ENCODE data around the gene MED16.

MED16 gene

DNA sequence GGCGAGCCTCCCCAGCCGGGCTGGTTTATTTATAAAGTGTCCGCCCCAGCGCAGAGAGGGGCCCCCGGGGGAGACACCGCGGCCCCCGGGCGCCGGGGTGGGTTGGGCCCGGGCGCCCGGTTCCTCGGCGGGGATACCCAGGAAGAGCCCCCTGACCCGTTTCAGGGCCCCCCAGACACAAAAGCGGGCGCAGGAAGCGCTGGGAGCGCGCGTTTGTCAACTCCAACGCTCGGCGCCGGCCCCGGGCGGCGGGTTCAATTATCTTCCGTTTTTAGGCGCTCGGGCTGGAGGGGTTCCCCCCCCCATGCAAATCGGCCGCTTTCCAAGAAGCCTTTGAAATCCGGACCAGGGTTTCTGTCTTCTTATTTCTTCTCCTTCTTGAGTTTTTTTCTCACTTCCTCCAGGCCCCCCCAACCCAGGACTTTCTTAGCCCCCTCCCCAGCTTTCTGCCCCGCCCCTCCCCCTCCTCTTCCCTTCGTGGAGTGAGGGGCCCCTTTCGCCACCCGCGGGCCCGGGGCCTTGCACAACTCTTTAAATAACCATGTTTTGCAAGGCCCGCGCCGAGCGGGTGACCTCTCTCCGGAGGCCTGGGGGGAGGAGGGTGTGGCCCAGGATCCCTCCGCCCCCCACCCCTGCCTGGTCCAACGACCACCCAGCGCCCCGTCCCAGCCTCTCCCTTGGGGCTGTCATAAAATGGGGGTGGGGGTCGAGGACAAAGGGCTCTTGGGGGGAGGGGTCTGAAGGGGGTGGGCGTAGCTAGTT, 33.8 kb upstream of the MED16 start:
- H3K4me1 ChIP-seq (ENCODE audit: control insufficient read depth in 1 of 2, insufficient read depth in 2 of 2, low read length in 2 of 2), result peaks cover 0 to 20% of the 10 kb centered on the region in 2 donors
- H3K9me3 ChIP-seq (ENCODE audit: control insufficient read depth in 1 of 2, low read length in 2 of 2), result no peaks in the 10 kb centered on the region
- H3K4me3 ChIP-seq (ENCODE audit: low read depth in 1 of 2, low read length in 2 of 2), result peak overlapping the region; percentile 56 to 92
- H3K27ac ChIP-seq (ENCODE audit: low read length), result no peak overlapping the region
- H3K36me3 ChIP-seq (ENCODE audit: control insufficient read depth in 1 of 2, insufficient read depth in 2 of 2, low read length in 2 of 2), result peaks cover 0 to 7% of the 10 kb centered on the region in 2 donors
- no peaks in the 10 kb centered on the region for H3K27me3 ChIP-seq (ENCODE audit: low read depth, low read length)

DNA sequence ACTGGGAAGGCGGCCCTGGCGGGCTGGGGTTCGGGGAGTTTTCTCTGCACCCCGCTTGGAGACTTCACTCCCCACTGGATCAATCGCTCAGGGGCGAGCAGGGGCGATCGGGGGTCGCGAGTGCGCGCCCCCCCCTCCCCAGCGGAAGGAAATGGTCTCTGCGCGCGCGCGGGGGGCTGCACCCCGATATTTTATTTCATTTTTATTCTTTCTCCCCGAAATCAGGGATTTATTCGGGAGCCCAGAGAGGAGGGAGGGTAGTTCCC, 33.3 kb upstream of the MED16 start:
- Histone ChIP-seq H3K27ac (ENCODE audit: low read length) (no peak overlapping the region), H3K36me3 (ENCODE audit: control insufficient read depth in 1 of 2, insufficient read depth in 2 of 2, low read length in 2 of 2) (peaks cover 0 to 7% of the 10 kb centered on the region in 2 donors), H3K4me1 (ENCODE audit: control insufficient read depth in 1 of 2, insufficient read depth in 2 of 2, low read length in 2 of 2) (peaks cover 0 to 21% of the 10 kb centered on the region in 2 donors), H3K27me3 (ENCODE audit: low read depth, low read length) (peaks cover 2% of the 10 kb centered on the region), H3K9me3 (ENCODE audit: control insufficient read depth in 1 of 2, low read length in 2 of 2) (no peaks in the 10 kb centered on the region), H3K4me3 (ENCODE audit: low read depth in 1 of 2, low read length in 2 of 2) (peak overlapping the region; percentile 56 to 92)

DNA sequence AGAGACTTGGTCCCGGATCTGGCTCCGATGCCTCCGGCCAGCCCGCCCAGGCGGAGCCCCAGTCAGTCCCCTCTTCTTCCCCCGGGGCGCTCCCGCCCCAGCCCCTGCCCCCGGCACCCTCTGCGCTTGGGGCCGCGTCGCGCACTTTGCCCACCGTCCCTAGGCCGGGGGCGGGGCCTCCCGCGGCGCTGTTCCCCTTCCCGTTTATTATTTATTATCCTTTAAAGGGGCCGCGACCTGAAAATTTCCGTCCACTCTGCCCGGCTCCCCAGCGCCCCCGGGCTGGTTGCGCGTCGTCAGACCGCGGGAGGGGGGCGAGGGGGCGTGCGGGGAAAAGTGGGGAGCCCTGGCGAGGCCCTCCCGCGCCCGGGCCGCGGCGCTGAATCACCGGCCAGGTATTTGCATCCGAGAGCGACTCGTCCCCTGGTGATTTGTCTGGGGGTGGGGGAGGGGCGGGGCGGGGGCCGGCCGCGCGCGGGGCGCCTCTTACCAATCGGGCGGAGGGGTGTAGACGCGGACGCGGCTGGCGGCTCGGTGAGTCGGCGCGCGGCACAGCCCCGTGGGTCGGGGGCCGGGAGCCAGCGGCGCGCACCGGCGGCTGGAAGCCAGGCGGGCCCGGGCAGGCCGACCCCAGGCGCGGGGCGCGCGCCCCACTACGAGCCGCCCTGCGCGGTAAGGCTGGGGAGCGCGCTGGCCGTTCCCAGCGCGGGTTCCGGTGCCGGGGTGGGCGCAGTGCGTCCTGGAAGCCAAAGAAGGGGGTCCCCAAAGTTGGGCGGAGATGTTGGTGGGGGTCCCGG, 32.7 kb upstream of the MED16 start, which contains the start of gene ARID3A:
TSS of gene ARID3A (plus strand) at position 510 of the 797 bp plus-strand sequence. CDS start 3,494 bp downstream, outside the sequence.
- Histone ChIP-seq H3K4me3 (ENCODE audit: low read depth in 1 of 2, low read length in 2 of 2) (peak within 1 kb of the TSS; percentile 68 to 92), H3K4me1 (ENCODE audit: control insufficient read depth in 1 of 2, insufficient read depth in 2 of 2, low read length in 2 of 2) (peaks cover 0 to 21% of the 10 kb centered on the region in 2 donors), H3K9me3 (ENCODE audit: control insufficient read depth in 1 of 2, low read length in 2 of 2) (no peaks in the 10 kb centered on the region), H3K27me3 (ENCODE audit: low read depth, low read length) (peaks cover 7% of the 10 kb centered on the region), H3K27ac (ENCODE audit: low read length) (peak within 1 kb of the TSS; percentile 56), H3K36me3 (ENCODE audit: control insufficient read depth in 1 of 2, insufficient read depth in 2 of 2, low read length in 2 of 2) (peaks cover 0 to 7% of the 10 kb centered on the region in 2 donors)

DNA sequence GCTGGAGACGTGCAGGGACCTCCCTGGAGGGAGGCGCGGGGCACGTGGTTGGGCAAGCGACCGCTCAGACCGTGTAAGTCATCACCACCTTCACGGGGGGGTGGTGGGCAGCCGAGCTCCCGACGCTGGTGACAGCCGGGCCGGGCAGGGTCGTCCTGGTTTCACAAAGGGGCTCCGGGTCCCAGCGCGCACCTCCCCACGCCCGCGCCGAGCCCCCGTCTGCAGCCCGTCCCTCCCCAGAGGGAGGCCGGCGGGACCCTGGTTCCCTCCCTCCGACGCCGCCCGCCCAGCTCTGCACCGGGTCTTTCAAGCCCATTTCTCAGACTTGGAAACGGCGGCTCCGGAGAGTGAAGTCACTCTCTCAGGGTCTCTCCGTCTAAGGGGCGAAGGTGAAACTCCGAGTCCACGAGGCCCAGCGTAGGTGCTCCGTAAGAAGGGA, 32.1 kb upstream of the MED16 start:
- Histone ChIP-seq H3K27ac (ENCODE audit: low read length) (peak overlapping the region; percentile 56), H3K4me1 (ENCODE audit: control insufficient read depth in 1 of 2, insufficient read depth in 2 of 2, low read length in 2 of 2) (peaks cover 0 to 26% of the 10 kb centered on the region in 2 donors), H3K36me3 (ENCODE audit: control insufficient read depth in 1 of 2, insufficient read depth in 2 of 2, low read length in 2 of 2) (peaks cover 0 to 7% of the 10 kb centered on the region in 2 donors), H3K27me3 (ENCODE audit: low read depth, low read length) (peaks cover 9% of the 10 kb centered on the region), H3K4me3 (ENCODE audit: low read depth in 1 of 2, low read length in 2 of 2) (peak overlapping the region; percentile 68 to 92), H3K9me3 (ENCODE audit: control insufficient read depth in 1 of 2, low read length in 2 of 2) (no peaks in the 10 kb centered on the region)

DNA sequence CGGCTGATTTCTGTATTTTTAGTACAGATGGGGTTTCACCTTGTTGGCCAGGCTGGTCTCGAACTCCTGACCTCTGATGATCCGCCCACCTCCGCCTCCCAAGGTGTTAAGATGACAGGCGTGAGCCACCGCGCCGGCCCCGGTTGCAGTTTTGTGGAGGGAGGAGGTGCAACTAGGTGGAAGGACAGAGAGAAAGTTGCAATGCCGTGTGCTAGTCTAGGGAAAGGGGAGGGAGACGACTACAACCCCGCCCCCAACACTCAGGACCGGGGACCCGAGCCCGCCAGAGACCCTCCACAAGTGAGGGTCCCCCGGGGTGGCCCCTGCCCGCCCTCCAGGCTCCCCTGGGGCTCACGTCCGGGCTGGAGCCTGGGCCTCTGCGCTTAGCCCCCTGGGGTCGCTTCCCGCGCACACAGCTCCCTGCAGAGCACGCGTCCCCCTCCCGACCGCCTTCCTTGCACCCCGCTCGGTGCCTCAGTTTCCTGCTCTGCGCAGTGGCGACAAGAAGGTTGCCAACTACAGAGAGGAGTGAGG, 31.6 kb upstream of the MED16 start:
- Histone ChIP-seq H3K4me3 (ENCODE audit: low read depth in 1 of 2, low read length in 2 of 2) (peak overlapping the region; percentile 68 to 92), H3K36me3 (ENCODE audit: control insufficient read depth in 1 of 2, insufficient read depth in 2 of 2, low read length in 2 of 2) (peaks cover 0 to 3% of the 10 kb centered on the region in 2 donors), H3K4me1 (ENCODE audit: control insufficient read depth in 1 of 2, insufficient read depth in 2 of 2, low read length in 2 of 2) (peaks cover 0 to 31% of the 10 kb centered on the region in 2 donors), H3K27ac (ENCODE audit: low read length) (no peak overlapping the region), H3K27me3 (ENCODE audit: low read depth, low read length) (peaks cover 12% of the 10 kb centered on the region), H3K9me3 (ENCODE audit: control insufficient read depth in 1 of 2, low read length in 2 of 2) (no peaks in the 10 kb centered on the region)

DNA sequence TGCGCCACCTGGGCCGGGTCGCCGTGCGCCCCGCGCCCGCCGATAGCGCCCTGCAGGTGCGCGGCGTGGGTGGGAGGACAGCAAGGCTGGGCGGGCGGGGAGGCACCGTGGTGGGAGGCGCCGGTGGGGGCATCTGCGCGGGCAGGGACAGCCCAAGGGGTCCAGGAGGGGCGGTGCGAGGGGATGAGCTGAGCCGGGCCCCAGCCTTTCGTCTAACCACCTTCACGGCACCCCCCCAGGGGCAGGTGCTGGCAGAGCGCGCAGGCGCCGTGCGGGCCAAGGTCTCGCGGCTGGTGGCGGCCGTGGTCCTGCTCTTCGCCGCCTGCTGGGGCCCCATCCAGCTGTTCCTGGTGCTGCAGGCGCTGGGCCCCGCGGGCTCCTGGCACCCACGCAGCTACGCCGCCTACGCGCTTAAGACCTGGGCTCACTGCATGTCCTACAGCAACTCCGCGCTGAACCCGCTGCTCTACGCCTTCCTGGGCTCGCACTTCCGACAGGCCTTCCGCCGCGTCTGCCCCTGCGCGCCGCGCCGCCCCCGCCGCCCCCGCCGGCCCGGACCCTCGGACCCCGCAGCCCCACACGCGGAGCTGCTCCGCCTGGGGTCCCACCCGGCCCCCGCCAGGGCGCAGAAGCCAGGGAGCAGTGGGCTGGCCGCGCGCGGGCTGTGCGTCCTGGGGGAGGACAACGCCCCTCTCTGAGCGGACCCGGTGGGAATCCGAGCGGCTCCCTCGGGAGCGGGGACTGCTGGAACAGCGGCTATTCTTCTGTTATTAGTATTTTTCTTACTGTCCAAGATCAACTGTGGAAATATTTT, 27.3 kb upstream of the MED16 start:
- Histone ChIP-seq H3K27me3 (ENCODE audit: low read depth, low read length) (peaks cover 27% of the 10 kb centered on the region), H3K4me1 (ENCODE audit: control insufficient read depth in 1 of 2, insufficient read depth in 2 of 2, low read length in 2 of 2) (peaks cover 0 to 45% of the 10 kb centered on the region in 2 donors), H3K36me3 (ENCODE audit: control insufficient read depth in 1 of 2, insufficient read depth in 2 of 2, low read length in 2 of 2) (no peaks in the 10 kb centered on the region), H3K27ac (ENCODE audit: low read length) (no peak overlapping the region), H3K9me3 (ENCODE audit: control insufficient read depth in 1 of 2, low read length in 2 of 2) (no peaks in the 10 kb centered on the region), H3K4me3 (ENCODE audit: low read depth in 1 of 2, low read length in 2 of 2) (peak overlapping the region in 1 of 2 donors; percentile 35)

DNA sequence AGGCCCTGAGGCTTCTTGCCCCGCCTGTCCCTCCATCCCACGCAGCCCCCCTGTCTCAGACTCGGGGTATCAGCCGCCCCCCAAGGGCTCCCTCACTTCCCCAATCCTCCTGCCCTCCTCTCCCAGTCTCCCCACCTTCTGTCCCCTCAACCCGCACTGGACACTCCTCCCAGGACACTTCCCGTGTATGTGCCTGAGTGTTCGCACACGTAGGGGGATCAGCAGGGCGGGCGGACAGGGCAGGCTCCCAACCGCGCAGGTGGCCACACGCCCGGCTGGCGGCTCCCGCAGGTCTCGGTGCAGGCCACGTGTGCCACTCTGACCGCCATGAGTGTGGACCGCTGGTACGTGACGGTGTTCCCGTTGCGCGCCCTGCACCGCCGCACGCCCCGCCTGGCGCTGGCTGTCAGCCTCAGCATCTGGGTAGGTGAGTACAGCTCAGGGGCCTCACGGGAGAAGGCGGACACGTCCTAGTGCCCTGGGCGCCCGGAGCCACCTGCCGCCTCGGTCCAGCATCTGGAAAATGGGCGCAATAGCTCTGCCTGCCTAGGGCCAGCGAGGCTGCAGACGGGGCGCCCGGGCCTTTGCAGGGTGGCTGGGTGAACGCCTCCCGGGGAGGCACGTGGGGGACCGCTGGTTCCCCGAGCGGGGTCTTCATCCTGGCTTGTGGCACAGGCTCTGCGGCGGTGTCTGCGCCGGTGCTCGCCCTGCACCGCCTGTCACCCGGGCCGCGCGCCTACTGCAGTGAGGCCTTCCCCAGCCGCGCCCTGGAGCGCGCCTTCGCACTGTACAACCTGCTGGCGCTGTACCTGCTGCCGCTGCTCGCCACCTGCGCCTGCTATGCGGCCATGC, 26.4 kb upstream of the MED16 start:
- Histone ChIP-seq H3K9me3 (ENCODE audit: control insufficient read depth in 1 of 2, low read length in 2 of 2) (no peaks in the 10 kb centered on the region), H3K4me3 (ENCODE audit: low read depth in 1 of 2, low read length in 2 of 2) (peak overlapping the region in 1 of 2 donors; percentile 35), H3K4me1 (ENCODE audit: control insufficient read depth in 1 of 2, insufficient read depth in 2 of 2, low read length in 2 of 2) (peaks cover 0 to 38% of the 10 kb centered on the region in 2 donors)

DNA sequence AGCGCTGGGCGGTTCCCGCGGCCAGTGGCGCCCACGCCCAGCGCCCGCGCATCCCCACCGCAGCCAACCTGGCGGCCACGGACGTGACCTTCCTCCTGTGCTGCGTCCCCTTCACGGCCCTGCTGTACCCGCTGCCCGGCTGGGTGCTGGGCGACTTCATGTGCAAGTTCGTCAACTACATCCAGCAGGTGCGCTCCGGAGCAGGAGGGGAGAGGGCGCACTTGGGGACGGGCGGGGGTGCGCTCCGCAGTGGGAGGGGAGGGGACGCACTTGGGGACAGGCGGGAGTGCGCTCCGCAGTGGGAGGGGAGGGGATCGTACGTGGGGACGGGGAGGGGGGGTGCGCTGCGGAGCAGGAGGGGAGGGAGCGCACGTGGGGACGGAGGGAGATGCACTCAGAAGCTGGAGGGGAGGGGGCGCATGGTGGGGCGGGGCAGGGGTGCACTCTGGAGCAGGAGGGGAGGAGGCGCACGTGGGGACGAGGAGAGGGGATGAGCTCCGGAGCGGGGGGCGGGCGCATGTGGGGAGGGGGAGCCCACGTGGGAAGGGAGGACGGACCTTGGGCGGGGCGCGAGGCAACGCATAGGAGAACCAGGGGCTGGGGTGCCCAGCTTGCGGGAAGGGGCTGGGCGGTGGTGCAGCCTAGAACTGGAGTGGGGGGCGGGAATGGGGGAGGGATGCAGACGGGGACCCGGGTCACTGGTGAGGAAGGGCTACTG, 25.7 kb upstream of the MED16 start:
- no peak overlapping the region for H3K27ac ChIP-seq (ENCODE audit: low read length)
- peaks cover 27% of the 10 kb centered on the region for H3K27me3 ChIP-seq (ENCODE audit: low read depth, low read length)
- H3K36me3 ChIP-seq (ENCODE audit: control insufficient read depth in 1 of 2, insufficient read depth in 2 of 2, low read length in 2 of 2), result no peaks in the 10 kb centered on the region
- H3K9me3 ChIP-seq (ENCODE audit: control insufficient read depth in 1 of 2, low read length in 2 of 2), result no peaks in the 10 kb centered on the region
- no peak overlapping the region for H3K4me3 ChIP-seq (ENCODE audit: low read depth in 1 of 2, low read length in 2 of 2)
- H3K4me1 ChIP-seq (ENCODE audit: control insufficient read depth in 1 of 2, insufficient read depth in 2 of 2, low read length in 2 of 2), result peaks cover 0 to 38% of the 10 kb centered on the region in 2 donors

More for the DNA sequence above, 26.4 kb upstream of the MED16 start:
- Histone ChIP-seq H3K27ac (ENCODE audit: low read length) (no peak overlapping the region), H3K36me3 (ENCODE audit: control insufficient read depth in 1 of 2, insufficient read depth in 2 of 2, low read length in 2 of 2) (no peaks in the 10 kb centered on the region), H3K27me3 (ENCODE audit: low read depth, low read length) (peaks cover 27% of the 10 kb centered on the region)

DNA sequence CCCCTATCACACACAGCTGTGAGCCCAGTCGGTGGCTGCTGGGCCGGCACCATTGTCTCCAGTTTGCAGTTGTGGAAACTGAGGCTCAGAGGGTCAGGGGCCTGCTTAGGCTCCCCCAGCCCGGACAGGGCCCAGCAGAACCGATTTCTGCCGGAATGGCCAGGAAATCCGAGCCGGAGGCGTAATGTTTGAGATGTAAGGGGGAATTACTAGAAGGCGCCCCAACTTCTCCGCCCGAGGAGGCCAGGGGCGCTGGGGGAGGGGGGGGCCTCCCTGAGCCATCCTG, 25.1 kb upstream of the MED16 start:
- no peaks in the 10 kb centered on the region for H3K36me3 ChIP-seq (ENCODE audit: control insufficient read depth in 1 of 2, insufficient read depth in 2 of 2, low read length in 2 of 2)
- H3K4me3 ChIP-seq (ENCODE audit: low read depth in 1 of 2, low read length in 2 of 2), result peak overlapping the region in 1 of 2 donors; percentile 47
- H3K27ac ChIP-seq (ENCODE audit: low read length), result no peak overlapping the region
- H3K27me3 ChIP-seq (ENCODE audit: low read depth, low read length), result peaks cover 27% of the 10 kb centered on the region
- H3K4me1 ChIP-seq (ENCODE audit: control insufficient read depth in 1 of 2, insufficient read depth in 2 of 2, low read length in 2 of 2), result peaks cover 0 to 38% of the 10 kb centered on the region in 2 donors
- no peaks in the 10 kb centered on the region for H3K9me3 ChIP-seq (ENCODE audit: control insufficient read depth in 1 of 2, low read length in 2 of 2)

All from muscle layer of duodenum (tissue), 2 donors.